ENCODE measurements around the gene SORCS2. TPM values are rescaled to one million over a fixed set of nuclear protein-coding genes. Genes with fewer than 3 reads are reported as not detected.
"Not testable (repeated sequence)": the region's sequence is repeated elsewhere in the genome, so short reads cannot be mapped to it uniquely, and the experiment has no call there.

SORCS2 gene
- polyA plus RNA-seq, 4 donors, result 5.8 to 64.8 (median 8.9) TPM

DNA sequence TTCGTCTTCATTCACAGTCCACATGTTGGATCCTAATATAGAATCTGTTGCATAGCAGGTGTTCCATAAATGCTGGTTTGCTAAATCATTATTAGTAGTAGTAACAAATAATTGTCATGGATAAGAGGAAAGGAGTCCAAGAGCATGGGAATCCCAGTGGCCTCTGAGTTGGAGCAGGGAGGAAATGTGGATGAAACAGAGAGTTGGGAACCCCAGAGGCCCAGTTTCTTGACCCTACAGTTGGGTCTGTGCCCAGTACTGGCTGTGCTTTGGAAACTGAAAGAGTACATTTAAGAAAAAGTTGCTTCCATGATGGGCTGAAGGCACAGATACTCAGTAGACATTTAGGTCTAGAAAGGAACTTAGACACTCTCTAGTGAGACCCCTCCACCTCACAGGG lies 391.8 kb downstream of the SORCS2 start:
- DNase-seq (ENCODE audit: low read depth in 4 of 4, low spot score in 3 of 4), result no peak

DNA sequence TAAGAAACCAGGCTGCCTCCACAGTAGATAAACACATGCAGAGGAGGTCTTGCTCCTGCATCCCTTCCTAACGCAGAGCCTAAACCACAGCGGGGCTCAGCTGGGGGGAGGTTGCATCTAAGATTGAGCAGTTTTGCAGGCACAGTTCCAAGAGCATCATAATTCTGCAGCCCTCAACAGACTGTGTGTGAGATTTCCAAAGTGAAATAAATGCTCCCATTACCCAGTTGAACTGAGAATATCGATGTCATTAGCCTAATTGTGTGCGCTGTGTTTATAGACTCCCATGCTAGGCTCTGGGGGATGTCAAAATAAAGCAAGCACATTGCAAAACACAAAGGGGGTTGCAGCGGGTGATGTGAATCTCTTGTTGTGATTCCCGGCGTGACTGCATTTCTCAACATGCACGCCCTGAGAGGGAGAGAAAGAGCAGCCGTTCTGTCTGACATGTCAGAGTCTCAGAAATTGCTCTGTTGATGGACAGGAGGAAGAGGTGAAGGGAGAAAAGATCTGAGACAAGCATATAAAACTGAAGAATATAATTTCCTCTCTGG lies 392.3 kb downstream of the SORCS2 start:
- no peak for DNase-seq (ENCODE audit: low read depth in 4 of 4, low spot score in 3 of 4)

DNA sequence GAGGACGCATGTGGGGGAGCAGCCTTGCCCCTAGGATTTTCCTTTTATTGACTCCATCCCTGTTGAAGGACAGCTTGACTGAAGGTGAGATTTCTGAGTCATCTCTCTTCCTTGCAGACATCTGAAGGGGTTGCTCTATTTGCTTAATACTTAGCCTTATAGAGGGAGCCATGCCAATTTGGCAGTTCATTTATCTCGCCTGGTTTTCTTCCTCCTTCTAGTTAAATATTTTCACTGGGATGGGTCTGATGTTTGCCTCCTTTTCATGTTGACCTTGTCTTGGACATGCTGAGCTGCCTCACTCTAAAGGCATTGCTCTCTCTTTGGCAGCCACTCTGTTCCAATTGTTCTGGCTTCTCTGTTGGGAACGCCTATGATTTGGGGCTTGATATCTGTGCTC lies 393.4 kb downstream of the SORCS2 start:
- no peak for DNase-seq (ENCODE audit: low read depth in 4 of 4, low spot score in 3 of 4)

DNA sequence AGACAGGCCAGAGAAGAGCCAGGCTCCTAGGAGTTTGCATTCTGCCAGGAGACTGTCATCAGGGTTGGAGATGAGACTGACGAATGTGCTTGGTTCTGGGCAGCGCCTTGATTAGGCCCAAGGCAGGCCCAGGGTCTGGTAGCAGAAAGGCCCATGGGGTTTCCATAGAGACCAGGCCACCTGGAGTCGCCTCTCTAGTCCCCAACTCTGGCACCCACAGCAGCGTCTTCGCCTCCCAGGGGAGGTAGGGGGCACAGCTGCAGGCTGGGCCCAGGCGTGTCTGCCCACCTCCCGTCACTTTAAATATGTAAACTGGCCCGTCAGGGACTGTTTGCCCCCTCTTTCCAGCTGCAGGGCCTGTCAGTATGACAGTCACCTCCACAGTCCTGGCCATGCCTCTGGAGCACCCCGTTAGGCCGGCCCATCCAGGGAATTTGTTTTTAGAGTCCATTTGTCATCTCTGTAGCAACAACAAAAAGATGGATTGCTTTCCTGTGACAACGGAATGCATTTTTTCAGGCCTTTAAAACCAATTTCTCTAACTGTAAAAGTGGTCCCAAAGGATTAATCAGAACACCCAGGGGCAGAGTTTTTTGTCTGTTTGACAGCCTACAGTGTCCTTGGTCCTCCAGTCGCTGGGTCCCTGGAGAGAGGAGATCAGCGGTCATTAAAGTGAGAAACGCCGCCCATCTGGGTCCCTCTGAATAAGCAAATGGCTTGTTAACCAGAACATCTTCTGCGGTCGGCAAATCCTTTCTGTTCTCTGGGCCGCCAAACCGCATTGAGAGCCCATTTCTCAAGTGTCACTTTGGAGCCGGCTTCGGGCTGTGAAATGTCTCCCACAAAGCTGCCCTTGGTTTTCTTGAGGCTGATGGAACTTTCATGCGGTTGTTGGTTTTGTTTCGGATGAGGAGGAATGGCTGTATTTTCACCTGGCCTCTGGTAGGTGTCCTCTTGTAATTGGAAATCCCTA lies 395.4 kb downstream of the SORCS2 start:
- DNase-seq (ENCODE audit: low read depth in 4 of 4, low spot score in 3 of 4), result no peak

DNA sequence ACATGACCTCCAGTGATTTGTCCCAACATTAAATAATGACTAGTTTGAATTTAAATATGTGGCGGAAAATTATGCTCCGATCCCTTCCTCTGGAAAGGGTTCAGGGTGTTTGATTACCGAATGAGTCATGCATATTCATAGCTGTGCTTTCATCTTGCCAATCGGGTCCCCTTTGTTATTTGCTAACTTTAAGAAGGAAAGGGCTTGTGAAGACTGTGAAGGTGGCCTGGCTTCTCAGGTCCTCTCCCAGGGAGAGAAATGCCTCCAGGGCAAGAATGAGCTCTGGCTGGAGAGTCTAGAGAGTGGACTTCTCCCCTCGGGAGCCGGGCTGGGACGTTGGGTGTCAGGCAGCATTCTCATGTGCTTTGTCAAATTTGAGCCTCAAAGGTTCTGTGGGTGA lies 397.9 kb downstream of the SORCS2 start:
- no peak for DNase-seq (ENCODE audit: low read depth in 4 of 4, low spot score in 3 of 4)

DNA sequence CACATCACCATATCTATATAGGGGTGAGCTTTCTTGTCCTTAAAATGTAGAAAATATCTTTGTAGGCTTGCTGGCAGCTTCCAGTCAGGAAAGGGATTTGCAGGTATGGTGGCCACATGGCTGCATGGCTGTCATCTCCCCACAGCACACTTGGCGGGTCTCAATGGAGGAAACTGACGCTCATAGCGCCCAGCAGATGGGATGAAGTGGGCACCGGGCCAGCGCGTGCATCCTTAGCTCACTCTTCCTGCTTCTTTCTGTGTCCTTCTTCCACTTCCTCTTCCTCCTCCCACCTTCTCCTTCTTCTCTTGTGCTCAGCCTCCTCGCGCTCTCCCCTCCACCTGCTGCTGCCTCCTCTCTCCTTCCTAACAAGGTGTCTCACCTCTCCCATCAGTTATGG lies 398.6 kb downstream of the SORCS2 start:
- no peak for DNase-seq (ENCODE audit: low read depth in 4 of 4, low spot score in 3 of 4)

DNA sequence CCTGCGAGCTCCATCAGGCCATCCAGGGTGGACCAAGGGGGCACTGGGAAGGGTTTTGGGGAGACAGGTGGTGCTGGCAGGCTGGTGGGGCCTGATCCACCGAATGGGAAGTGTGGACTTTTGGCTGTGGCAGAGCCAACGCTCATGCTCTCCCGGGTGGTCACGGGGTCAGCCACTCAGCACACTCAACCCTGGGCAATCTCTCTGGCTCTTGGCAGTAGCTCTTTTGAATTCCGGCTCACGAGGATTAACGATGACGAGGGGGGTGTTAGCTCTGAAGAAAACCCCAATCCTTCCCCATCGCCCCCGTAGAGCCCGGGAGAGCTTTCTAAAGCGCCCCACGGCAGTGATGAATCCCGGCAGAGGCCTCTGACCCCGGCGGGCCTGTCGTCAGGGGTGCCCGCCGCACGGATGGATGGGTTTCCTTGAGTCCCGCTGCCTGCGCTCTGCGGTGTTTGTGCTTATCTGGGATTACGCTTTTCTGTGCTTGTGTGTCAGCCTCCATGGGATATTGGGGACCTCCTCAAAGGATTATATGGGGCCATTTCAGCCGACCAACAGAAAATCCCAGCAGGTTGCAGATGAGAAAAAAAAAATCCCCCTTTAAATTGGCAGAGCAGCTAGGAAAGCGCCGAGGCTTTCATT lies 399.2 kb downstream of the SORCS2 start:
- DNase-seq (ENCODE audit: low read depth in 4 of 4, low spot score in 3 of 4), result no peak

DNA sequence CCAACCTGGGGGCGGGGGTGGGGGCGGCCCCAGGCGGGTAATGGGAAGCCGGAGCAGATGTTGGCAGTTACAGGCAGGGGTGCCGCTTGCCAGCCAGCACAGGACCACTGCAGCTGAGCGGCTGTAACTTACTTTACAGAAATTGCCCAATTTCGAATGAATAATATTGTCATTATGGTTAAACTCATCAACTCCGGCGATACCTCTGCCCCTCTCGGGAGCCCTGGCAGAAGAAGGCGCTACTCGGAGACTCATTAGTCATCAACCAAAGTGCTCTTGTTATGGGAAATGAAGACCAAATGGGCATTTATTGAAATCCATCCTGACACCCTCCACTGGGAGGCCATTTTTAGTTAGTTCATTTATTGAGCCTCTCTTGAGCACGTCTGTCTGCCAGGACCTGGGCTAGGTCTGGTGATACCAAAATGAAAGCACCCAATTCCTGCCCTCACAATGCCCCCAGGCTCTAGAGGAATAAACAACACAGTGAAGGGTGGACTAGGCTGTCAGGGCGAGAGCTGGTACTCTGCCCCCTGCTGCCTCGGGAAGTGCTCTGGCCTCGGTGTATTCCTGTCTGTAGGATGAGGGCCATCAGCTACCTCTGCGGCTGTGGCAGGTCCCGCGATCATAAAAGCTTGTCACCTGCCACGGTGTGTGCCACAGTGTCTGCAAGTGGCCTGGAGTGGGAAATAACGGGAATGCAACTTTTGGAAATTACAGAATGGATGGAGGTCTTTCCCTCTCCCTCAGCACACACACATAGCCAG lies 401.5 kb downstream of the SORCS2 start:
- no peak for DNase-seq (ENCODE audit: low read depth in 4 of 4, low spot score in 3 of 4)

DNA sequence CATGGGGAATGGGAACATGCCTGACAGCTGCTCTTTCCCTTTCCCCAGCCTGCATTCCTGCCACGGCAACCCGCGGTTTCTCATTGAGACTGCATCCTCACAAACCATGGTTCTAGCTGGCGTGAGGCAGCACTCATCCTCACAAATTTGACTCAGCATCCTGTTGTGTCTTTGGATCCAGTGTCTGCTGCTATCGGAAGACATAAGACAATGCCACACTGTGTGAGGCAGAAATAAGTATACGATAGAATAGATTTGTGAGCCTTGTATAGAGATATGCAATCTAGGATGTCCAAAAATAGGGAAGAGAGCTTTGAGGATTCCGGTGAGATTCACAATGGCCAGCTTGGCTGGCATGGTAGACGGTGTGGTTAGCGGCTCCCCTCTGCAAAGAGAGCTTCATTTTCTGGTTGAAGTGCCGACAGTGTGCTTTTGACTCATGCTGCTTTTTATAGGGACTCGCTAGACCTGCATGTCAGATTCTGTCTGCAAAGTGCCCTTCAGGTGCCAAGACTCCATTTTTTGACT lies 403.7 kb downstream of the SORCS2 start:
- no peak for DNase-seq (ENCODE audit: low read depth in 4 of 4, low spot score in 3 of 4)

DNA sequence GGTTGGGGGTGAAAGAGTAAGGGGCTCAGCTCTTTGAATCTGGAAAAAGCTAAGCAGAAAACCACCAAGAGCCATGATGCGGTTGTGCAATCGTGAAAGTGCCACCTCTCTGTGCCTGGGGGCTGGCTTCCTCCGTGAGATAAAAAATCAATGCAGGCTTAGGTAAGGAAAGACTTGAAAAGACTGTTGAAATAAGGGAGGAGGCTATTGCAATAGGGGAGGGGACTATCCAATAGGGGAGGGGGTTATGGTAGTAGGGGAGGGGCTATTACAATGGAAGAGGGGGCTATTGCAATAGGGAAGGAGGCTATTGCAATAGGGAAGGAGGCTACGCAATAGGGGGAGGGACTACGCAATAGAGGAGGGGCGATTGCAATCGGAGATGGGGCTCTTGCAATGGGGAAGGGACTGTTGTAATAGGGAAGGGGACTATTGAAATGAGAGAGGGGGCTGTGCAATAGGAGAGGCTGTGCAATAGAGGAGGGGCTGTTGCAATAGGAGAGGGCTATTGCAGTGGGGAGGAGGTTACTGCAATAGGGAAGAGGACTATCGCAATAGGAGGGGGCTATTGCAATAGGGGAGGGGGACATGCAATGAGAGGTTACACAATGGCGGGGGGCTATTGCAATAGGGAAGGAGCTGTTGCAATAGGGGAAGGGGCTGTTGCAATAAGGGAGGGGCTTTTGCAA lies 404.7 kb downstream of the SORCS2 start:
- DNase-seq (ENCODE audit: low read depth in 4 of 4, low spot score in 3 of 4), result no peak

DNA sequence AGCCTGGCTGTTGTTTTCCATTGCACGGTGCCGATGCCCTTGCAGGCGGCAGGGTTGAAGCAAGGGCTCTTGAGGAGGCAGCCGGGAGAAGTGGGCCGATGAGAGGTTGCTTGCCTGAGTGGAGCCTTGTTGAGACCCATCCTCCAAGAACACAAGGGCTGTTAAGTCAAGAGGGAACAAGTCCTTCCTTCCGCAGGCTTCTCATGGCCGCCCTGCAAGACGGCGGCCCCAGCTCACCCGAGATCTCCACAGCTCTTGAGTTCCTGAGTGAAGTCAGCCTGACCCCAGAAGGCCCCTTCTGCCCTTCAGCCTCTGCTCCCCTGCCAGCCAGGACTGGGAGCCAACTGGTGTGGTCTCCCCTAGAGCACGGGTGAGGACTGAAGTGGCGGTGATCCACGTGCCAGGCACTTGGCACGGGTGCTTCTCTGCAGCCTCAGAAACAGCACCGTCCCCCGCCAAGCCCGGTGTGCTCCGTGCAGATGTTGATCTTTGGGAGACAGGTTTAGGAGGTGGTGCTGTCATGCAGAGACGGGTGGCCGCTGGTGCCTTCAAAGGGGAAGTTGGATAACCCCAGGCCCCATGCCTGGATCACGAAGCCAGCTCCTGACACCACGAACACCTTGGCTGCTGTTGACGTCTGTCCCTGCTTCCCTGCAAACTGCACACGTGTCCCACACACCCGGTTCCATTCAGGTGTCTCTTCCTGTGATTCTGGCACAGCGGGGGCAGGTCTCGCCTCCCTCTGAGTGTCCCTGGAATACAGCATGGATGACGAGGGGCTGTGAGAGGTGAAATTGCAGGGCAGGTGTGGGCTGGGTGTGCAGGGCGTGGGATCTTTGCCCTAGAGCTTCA lies 406.8 kb downstream of the SORCS2 start:
- DNase-seq (ENCODE audit: low read depth in 4 of 4, low spot score in 3 of 4), result no peak

DNA sequence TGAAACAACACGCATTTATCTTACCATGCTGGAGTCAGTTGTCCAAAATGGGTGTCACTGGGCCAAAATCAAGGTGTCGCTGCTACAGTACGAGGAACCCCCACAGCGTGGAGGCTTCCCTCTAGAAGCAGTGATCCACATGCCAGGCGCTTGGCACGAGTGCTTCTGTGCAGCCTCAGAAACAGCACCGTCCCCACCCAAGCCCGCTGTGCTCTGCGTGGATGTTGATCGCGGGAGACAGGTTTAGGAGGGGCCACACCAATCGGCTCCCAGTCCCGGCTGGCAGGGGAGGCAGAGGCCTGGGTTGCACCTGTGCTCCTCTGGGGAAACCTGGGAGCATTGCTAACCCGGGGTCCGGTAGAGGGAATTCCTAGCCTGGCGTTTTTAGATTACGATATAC lies 407.9 kb downstream of the SORCS2 start:
- no peak for DNase-seq (ENCODE audit: low read depth in 4 of 4, low spot score in 3 of 4)

DNA sequence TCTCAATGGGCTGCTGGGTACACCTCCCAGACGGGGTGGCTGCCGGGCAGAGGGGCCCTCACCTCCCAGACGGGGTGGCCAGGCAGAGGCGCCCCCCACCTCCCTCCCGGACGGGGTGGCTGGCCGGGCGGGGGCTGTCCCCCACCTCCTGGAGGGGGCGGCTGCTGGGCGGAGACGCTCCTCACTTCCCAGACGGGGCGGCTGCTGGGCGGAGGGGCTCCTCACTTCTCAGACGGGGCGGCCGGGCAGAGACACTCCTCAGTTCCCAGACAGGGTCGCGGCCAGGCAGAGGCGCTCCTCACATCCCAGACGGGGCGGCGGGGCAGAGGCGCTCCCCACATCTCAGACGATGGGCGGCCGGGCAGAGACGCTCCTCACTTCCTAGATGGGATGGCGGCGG lies 409.8 kb downstream of the SORCS2 start:
- not testable (repeated sequence) for DNase-seq (ENCODE audit: low read depth in 4 of 4, low spot score in 3 of 4)

DNA sequence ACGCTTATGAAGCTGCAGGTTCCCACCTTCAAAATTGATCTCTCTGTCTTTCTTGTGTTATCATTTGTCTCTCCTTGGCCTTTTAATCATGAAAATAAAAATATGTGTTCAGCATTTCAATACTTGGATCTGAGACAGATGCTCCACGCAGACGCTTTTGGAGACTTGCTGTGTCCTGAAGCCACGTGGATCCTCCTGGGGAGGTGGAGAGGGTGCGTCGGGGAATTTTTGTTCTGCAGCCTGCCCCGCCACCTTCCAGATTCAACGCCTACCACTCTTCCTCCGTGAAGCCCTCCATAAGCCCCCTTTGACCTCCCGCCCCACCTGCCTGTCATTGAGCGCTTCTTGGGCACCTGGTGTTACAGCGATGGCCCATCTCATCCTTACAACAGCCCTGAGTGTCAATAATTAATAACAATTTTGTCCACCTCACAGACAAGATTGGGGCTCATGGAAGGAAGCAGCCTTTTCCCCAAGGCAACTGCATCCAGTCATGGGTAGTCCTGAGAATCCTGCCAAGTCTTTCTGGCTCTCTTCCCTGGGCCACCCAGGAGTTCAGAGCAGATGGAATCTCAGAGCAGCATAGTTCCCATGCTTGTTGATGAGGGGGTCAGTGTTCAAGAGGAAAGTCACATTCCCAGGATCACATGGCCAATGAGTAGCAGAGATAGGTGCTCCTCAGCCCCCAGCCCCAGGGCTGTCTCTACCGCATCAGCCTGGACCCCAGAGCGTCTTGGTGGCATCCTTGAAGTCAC lies 415.0 kb downstream of the SORCS2 start:
- no peak for DNase-seq (ENCODE audit: low read depth in 4 of 4, low spot score in 3 of 4)

DNA sequence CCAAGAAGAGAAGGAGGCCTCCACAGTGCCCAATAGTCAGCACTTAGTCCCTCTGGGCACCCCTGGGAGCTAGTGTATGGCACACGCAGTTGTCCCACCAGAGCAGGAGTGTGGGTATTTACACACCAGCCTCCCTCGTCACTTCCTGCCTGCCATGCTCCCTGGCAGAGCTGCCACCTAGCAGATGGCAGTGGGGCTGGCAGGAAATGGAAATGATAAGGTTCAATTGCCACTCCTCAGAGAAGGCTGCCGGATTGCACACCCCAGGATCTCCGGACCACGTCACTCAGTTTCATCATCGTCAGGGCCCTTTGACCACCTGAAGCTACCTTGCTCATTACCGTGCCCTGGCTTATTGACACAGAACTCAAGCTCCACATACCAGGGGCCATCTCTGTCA lies 415.7 kb downstream of the SORCS2 start:
- no peak for DNase-seq (ENCODE audit: low read depth in 4 of 4, low spot score in 3 of 4)

DNA sequence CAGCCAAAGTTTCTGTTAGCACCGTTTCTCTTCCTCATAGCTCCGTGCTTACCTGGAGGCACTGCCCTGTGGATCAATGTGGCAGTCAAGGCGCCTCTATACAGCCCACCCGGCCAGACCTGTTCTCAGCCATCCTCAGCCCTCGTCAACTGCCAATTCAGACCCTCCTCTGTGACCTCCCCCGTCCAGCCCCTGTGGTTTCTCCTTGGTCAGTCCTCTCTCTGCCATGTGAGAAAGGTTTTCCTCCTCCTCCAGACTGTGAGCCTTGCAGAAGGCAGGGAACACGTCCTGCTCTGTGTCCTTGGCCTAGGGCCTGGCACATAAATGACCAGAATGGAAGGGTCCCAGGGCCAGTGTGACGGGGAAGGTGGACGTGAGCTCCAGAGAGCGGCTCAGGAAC lies 417.0 kb downstream of the SORCS2 start:
- no peak for DNase-seq (ENCODE audit: low read depth in 4 of 4, low spot score in 3 of 4)

DNA sequence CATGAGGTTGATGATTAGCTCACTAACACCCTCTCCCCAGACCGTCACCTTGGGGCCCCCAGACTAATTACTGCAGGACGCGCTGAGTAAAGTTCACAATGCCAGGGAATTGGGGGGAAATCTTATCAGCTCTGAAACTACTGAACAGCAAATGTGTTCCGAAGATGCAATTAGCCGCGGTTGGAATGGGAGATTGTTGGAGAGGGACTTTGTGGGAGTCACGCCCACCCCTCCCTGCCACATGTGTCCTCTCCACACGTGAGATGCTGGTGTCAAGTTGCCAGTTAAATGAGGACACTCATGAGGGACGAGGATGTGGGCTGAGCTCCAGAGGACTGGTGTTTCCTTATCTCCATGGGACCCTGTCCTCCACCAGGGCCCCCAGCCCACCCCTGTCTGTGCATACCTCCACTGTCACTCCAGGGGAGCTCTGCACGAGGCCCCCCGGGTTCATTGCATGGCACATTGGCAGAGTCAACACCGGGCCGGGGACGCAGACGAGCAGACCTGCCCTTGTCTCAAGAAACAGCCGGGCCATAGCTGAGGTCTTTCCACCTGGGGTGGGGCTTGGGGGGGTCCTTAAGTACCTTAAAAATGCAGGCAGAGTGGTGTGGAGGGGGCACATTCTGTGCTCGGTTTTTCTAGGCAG lies 417.8 kb downstream of the SORCS2 start:
- DNase-seq (ENCODE audit: low read depth in 4 of 4, low spot score in 3 of 4), result no peak

DNA sequence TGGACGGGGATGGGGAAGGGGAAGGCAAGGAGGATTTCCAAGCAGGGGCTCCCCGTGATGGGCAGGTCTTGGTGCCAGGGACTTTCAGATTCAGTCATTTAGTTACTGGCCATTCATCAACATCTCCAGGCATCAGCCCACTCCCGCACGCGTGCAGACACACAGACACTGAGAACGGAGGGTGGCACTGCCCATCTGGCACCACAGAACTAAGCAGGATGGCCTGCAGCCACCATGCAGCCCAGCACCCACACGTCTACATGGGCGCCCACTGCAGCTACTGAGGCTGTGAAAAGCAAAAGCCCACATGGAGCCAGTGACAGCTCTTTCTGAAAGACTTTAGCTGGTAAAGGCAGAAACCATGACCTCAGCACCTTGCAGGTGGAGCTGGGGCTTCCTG lies 418.5 kb downstream of the SORCS2 start:
- no peak for DNase-seq (ENCODE audit: low read depth in 4 of 4, low spot score in 3 of 4)
